GM19193 (cell line): ENCODE results near the gene IFITM5.

Source experiments
- POLR2A ChIP-seq: IDR thresholded peaks from 4 replicates; pipeline ENCODE4 v1.6.1; 2011; ENCODE audit not compliant: insufficient read depth, insufficient read length; ENCODE audit errors: extremely low read depth

IFITM5 gene

DNA sequence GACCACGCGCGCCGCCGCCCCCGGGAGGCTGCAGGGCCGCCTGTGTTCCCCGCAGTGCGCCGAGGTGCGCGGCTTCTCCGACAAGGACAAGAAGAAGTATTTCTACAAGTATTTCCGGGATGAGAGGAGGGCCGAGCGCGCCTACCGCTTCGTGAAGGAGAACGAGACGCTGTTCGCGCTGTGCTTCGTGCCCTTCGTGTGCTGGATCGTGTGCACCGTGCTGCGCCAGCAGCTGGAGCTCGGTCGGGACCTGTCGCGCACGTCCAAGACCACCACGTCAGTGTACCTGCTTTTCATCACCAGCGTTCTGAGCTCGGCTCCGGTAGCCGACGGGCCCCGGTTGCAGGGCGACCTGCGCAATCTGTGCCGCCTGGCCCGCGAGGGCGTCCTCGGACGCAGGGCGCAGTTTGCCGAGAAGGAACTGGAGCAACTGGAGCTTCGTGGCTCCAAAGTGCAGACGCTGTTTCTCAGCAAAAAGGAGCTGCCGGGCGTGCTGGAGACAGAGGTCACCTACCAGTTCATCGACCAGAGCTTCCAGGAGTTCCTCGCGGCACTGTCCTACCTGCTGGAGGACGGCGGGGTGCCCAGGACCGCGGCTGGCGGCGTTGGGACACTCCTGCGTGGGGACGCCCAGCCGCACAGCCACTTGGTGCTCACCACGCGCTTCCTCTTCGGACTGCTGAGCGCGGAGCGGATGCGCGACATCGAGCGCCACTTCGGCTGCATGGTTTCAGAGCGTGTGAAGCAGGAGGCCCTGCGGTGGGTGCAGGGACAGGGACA, 18.4 kb downstream of the IFITM5 start:
- TF ChIP-seq POLR2A, result no peak

DNA sequence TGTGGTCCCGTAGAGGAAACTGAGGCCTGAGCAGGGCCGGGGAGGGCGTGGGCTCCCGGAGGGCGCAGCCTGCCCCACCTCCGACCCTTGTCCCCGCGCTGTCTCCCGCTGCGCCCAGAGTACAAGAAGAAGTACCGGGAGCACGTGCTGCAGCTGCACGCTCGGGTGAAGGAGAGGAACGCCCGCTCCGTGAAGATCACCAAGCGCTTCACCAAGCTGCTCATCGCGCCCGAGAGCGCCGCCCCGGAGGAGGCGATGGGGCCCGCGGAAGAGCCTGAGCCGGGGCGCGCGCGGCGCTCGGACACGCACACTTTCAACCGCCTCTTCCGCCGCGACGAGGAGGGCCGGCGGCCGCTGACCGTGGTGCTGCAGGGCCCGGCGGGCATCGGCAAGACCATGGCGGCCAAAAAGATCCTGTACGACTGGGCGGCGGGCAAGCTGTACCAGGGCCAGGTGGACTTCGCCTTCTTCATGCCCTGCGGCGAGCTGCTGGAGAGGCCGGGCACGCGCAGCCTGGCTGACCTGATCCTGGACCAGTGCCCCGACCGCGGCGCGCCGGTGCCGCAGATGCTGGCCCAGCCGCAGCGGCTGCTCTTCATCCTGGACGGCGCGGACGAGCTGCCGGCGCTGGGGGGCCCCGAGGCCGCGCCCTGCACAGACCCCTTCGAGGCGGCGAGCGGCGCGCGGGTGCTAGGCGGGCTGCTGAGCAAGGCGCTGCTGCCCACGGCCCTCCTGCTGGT, 19.2 kb downstream of the IFITM5 start:
- no peak for TF ChIP-seq POLR2A

DNA sequence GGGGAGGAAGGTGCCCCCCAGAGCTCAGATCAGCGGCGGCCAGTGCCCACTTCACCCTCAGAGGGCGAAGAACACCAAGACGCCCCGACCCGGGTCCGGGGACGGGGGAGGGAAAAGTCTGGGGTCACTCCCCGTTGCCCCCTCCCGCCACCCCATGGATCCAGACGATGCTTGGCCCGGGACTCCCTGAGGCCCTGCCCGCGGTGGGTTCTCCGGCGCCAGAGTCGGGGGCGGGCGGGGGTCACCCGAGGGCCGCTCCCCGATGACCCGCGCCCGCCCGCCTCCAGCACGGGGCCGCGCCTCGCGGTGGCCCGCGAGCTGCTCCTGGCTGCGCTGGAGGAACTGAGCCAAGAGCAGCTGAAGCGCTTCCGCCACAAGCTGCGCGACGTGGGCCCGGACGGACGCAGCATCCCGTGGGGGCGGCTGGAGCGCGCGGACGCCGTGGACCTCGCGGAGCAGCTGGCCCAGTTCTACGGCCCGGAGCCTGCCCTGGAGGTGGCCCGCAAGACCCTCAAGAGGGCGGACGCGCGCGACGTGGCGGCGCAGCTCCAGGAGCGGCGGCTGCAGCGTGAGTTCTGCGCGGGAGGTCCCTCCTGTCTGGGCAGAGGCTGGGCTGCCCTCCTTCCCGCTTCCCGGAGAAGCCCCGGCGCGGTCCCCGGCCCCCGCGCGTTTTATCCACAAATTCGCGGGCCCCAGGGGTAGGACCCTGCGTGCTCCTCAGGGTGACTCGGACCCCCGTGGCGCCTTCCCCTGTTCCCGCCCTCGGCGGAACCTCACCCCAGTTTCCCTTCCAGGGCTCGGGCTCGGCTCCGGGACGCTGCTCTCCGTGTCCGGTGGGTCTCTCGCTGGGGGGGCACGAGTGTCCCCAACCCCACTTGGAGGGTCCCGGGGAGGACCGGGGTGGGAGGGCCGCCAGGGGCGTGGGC, 20.0 kb downstream of the IFITM5 start:
- no peak for TF ChIP-seq POLR2A

DNA sequence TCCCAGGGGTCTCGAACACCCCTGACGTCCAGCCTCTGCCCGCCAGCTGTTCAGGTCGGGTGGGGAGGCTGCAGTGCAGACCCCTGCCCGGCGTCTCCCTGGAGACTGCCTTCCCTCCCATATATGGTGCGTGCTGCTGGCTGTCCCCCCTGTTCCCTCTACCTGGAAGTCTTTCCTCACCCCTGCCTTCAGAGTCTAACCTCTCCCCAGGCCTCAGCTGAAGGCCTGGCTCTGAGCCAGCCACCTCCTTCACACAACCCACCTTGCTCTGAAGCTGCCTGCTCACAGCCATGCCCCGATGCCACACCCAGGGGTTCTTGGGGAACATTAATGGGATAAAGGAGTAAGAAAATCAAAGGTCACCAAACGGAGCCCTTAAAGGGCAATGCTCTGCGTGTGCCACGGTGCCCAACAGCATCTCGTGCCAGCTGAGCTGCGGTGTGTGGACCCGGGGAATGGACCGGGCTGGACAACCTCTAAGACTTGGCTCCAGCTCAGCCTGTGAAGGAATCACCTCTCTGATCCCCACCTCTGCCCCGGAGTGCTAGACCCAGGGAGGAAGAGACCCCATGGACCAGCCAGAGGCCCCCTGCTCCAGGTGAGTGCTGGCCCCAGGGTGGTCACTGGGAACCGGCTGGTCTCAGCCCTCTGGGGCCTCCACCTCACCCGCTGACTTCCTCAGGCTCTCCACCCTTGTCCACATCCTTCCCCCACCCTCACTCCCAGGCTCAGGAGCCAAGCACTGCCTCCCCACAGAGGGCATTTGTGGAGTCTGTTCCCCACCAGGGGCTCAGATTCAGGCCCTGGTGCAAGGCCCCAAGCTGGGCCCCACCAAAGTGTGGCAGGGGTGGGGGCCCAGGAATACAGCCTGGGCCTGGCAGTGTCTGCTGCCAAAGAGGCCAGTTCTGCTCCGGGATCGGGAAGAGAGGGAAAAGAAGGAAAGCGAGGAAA, 21.1 kb downstream of the IFITM5 start, which contains the start of gene NLRP6:
TSS of gene NLRP6 (plus strand) at position 407 of the 951 bp plus-strand sequence. CDS start at position 570, 163 bp downstream.
- no peak for TF ChIP-seq POLR2A

DNA sequence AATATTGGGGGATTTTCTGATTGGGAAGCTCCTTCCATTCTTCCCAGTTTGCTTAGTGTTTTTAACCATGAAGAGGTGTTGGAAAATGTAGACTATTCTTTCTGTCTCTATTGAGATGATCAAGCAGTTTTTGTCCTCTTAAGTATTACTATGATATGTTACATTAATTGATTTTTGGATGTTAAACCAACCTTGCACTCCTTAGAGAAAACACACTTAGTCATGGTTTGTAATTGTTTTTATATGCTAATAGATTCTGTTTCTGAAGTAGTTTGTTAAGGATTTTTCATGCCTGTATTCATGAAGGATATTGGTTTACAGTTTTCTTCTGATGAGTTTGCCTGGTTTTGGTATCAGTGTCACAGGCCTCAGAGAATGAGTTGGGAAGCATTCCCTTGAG, 23.1 kb downstream of the IFITM5 start:
- TF ChIP-seq POLR2A, result no peak

DNA sequence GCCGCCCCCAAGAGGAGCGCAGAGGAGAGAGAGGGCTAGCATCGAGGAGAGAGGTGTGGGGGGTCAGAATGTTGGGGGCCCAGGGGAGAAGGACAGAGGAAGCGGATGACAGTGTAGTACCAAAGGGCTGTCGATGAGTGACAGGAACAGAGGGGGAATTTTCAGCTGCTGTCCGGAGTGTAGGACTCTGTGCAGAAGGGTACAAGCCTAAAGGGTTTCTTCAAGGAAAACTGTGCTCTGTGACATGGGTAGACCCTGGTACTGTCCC, 26.5 kb downstream of the IFITM5 start:
- no peak for TF ChIP-seq POLR2A

DNA sequence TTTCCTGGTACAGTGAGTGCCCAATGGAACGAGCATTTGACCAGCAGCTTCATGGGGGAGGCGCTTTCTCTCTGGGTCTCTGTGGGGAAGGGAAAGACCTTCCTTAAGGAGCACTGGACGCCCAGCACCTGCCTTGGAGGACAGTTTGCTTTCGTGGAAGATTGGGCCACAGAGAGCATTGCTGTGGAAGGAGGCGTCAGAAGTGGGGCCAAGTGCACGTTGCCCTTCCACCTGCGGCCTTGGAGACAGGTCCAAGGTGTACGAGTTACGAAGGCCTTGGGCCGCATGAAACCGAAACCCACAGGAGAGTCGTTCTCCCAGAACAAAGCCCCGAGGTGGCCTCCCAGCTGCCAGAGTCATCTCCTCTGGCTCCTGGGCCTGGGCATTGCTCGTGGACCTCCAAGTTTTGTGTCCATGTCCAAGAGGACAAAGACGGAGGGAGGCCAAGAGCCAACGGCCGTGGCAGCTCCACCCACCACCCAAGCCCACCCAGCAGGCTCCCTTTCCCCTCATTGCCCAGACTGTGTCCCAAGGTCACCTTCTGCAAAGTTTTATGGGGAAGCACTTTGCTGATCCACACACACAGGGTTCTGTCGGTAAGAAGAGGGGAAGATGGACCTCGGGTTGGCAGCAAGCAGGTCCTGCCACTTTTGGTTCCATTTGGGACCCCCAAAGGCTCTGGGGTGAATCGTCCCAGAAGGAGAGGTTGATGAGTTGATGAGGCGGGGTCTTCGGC, 27.0 kb downstream of the IFITM5 start:
- no peak for TF ChIP-seq POLR2A

DNA sequence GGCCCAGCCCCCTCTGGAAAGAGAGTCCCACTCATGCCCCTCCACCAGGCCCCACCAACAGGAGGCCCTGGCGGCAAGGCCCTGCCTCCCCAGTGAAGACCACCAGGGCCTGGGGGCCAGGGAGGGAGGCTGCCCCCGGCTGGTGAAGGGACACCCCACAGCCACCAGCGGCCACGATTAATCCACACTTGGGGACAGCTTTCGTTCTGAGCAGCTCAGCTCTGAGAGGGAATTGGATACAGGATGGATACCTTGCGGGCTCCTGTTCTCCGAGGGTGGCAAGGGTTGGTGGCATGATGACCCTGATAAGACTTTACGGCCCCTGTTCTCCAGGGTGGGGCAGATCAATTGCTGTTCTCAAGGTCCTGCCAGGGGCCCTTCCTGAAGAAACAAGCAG, 28.0 kb downstream of the IFITM5 start:
- TF ChIP-seq POLR2A, result no peak

DNA sequence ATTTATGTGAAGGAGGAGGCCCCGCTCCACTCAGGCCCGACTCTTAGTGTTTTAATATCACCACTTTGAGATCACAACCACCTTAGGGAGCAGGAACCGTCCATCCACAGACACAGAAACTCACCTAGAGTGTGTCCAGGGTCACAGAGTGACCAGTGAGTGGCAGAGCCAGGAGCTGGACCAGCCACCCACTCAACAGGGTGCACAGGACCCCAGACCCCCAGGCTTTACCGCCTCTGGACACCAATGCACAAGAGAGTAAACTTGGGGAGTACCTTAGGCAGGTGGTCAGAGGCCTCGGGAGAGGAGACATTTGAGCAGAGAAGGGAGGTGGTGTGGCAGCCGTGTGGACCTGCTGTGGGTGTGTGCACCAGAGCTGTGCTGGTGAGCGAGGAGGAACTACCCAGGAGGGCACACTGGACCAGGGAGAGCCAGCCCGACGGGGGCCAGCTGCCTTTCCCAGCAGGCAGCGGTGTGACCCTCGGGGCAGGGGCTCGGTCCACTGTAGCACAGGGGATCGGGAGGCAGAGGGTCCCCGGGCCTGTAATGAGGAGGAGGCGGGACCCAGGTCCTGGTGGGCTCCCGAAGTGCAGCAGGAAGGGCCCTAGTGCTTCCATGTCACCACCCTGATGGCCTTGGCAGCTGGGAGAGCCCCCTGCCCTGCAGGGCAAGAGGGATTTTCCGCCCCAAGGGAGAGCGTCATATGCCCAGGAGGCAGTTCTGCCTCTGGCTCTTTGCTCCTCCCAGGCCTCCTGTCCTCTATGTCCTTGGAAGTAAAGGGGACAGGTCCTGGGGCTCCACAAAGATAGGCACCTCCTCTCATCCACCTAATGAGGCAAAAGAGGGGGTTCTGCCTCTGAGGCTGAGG, 28.6 kb downstream of the IFITM5 start:
- TF ChIP-seq POLR2A, result no peak

DNA sequence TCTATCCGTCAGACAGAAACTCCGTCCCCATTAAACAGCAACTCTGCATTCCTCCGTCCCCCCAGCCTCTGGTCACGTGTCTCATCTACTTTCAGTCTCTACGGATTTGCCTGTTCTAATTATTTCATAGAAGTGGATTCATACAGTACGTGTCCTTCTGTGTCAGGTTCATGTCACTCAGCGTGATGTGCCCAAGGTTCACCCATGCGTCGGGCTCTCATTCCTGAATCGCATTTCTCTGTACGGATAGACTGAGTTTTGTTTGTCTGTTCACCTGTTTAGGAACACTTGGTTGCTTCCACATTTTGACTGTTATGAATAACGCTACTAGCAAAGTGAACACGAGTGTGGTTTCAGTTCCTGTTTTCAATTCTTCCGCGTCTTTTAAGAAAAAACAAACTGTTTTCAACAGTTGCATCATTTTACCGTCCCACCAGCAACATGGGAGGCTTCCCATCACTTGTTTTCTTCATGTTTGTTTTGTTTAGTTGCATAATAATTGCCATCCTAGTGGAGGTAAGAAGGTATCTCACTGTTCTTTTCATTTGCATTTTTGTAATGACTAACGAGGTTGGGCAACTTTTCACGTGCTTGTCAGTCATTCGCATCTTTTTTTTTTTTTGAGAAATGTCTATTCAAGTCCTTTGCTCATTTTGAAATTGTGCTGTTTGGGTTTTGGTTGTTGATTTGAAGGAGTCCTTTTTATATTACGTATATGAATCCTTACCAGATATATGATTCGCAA, 30.0 kb downstream of the IFITM5 start:
- TF ChIP-seq POLR2A, result peak; percentile 45

DNA sequence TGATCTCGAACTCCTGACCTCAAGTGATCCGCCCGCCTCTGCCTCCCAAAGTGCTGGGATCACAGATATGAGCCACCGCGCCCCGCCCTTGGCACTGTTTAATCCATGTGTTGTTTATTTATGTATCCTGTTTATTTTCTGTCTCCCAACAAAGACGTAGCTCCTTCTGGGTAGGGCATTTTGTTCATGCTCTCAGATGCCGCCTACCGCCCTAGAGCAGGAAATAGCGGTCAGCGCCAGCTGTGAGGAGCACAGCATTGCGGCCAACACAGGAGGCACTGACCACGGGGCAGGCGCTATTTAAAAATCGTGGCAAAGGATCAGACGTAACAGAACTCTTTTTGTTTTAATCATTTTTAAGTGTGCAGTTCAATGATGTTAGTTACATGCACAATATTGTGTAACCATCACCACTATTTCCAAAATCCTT, 30.6 kb downstream of the IFITM5 start:
- TF ChIP-seq POLR2A, result peak; percentile 48

DNA sequence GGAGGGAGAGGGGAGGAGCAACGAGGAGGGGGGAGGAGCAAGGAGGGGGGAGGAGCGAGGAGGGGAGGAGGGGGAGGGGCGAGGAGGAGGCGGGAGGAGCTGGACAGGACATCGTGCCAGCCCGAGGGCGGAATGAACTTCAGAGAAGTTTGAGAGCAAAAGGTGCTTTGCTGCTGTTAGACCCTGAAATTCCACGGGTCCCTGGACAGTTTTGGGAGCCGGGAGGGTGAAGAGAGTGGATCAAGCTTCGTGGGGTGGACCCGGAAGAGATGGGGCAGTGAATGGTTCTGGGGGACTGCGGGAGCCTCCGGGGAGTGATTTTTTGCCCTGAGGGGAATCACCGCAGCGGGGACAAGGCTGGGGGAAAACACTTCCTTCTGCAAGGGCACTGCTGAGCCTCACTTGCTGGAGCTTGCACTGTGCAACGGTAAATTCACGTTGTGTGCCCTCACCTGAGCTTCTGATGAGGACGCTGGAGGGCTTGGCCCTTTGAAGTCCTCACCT, 31.8 kb downstream of the IFITM5 start:
- peak; percentile 52 for TF ChIP-seq POLR2A
